GM18526 (cell line): ENCODE results near the gene FLNB.

ENCODE experiments used
- POLR2A ChIP-seq: IDR thresholded peaks from 3 replicates; pipeline ENCODE4 v1.6.1; 2011; ENCODE audit not compliant: insufficient read length; ENCODE audit errors: extremely low read depth

FLNB gene

DNA sequence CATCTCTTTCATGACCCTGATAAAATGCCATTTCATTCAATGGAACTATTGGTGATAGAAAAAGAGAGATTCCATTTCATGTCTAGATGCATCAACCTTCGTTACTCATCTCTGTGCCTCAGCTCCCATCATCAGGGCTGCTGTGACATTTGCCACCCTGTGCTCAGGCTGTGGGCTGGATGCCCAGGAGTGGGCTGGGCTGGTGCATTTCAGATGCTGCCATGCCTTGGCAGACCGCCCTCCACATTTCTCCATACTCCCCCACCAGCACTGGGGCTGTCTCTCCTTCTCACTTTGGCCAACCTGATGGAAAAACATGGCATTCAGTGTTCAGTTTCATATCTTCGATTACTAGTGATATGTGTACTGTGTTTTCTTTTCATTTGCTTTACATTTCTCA is 143.4 kb downstream of the FLNB start:
- no peak for TF ChIP-seq POLR2A

- TF ChIP-seq POLR2A: no peak
Measured at GRCh38 chr3:58152225-58153015, 144.2 kb downstream of the FLNB start.

GRCh38 chr3:58153371-58153770 is 145.1 kb downstream of the FLNB start:
- no peak for TF ChIP-seq POLR2A

DNA sequence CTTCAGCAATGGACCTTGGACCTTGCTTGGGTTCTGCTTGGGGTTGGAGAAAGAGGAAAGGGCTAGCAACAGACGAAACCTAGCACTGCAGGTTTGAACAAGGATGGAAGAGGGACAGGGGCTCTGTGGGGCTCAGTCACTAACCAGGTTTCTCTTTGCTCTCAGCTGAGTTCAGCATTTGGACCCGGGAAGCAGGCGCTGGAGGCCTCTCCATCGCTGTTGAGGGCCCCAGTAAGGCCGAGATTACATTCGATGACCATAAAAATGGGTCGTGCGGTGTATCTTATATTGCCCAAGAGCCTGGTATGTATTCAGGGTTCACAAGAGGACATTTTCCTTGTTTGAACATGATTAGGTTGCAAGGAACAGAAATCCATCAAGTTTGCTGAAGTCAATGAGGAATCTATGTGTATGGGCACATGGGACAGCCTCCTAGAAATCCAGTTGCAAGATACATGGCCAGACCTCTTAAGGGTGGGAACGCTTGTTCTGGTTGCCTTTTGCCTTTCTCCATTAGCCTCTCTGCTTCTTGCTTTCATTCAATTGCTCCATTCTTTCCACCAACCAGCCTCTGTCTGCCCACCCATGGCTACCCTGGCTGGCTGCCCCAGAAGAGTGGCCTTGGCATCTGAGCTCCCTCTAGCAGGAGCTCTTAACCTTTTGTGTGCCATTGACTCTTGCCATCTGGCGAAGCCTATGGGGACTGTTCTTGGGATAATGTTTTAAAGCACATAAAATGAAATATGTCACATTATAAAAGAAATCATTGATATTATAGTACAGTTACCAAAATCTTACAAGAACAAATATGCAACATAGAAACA is 146.6 kb downstream of the FLNB start:
- TF ChIP-seq POLR2A: no peak

DNA sequence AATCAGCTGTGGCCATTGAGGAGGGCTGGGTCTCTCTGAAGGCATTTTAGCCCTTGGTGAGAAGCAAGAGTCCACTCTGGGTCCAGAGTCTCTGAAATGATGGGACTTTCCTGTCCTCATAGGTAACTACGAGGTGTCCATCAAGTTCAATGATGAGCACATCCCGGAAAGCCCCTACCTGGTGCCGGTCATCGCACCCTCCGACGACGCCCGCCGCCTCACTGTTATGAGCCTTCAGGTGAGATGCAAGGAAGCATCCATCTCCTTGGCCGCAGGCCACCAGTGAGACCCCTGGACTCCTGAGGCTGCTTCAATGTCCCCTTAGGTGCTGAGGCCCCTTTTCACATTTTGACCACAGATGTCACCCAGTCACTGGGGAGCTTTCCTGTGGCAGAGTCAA is 147.6 kb downstream of the FLNB start:
- TF ChIP-seq POLR2A: no peak

GRCh38 chr3:58157700-58158099 is 149.5 kb downstream of the FLNB start:
- no peak for TF ChIP-seq POLR2A

DNA sequence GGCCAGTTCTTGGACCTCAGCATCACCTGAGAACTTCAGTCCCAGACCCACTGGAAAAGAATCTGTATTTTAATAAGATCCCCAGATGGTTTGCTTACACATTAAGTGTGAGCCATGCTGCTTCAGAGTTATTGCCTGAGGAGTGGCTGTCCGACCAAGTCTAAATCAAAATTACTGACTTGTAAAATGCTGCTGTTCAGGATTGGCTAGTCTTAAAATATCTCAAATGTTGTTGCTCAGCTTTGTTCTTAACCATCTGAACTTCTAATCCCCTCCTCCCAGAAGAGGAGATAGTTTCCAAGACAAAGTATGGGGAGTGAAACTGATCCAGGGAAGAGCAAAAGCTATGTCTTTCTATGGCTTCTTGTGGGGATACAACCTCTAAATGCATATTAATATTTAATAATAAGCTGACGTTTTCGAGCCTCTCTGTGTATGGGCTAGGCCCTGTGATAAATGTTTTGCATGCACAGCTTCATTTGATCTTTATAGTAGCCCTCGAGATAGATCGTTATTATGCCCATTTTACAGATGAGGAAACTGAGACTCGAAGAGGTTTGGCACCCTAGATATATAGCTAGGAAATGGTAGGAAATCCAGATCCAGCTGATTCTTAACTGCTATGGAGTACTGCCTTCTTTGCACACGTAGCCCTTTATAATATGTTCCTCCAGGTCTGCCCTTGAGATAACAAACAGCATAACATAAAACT is 150.4 kb downstream of the FLNB start:
- no peak for TF ChIP-seq POLR2A

- TF ChIP-seq POLR2A: no peak
Measured at GRCh38 chr3:58160399-58160798, 152.2 kb downstream of the FLNB start.

- TF ChIP-seq POLR2A: no peak
Measured at GRCh38 chr3:58161435-58162398, 153.5 kb downstream of the FLNB start.

DNA sequence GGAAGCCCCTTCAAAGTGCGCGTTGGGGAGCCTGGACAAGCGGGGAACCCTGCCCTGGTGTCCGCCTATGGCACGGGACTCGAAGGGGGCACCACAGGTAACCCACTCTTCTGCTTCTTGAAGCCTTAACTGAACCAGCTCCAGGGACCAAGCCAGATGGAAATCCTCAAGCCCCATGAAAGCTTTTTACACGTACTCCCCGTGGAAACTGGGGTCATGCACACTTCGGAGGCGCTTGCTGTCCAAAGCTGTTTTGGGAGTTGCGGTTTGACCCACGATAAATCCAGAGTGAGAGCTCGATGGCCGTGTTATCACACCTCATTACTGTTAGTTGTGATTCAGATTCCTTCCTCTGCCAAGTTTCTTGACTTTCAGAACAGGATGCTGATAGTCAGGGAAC is 155.0 kb downstream of the FLNB start:
- no peak for TF ChIP-seq POLR2A

DNA sequence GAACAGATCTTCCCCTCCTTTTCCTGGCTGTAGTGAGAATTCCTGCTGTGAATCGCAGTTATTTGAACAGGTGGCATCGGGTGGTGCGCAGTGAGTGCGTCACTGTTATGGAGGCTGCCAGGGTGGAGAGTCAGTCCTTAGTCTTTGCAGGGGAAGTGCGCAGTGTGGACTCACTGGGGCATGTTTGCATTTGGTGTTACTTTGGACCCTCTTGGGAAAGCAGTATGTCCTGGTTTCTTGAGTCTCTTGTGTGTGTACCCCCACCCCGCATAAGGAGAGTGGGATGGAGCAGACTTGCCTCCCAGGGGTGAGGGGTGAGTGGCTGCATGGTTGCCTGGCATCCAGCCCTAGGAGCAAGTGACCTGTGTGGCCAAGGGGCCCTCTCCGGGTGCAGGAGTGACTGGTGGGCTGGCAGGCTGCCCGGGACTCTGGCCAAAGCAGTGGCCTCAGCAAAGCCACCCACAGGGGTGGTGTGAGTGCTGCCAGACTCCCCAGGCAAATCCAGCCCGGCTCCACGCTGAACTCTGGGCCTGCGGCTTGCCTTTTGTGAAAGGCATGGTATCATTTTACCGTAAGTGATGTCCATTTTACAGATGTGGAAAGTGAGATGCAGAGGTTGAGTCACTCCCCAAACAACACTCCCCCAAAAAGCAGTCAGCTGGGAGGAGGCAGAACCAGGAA is 156.1 kb downstream of the FLNB start:
- TF ChIP-seq POLR2A: no peak

- TF ChIP-seq POLR2A: no peak
Measured at GRCh38 chr3:58164906-58165821, 156.9 kb downstream of the FLNB start.
